ENCODE measurements around the gene VIPR2. TPM values are rescaled to one million over a fixed set of nuclear protein-coding genes. Genes with fewer than 3 reads are reported as not detected.

Gene VIPR2
- total RNA-seq, 1 donor from 2014 or later, result not detected

GRCh38 chr7:159023206-159023605, 121.5 kb downstream of the VIPR2 start:
- ChIA-PET POLR2A (no interaction called here), CTCF (no interaction called here)
- Mint-ChIP-seq H3K4me3 (no peak overlapping the region), H3K9me3 (peaks cover 4% of the 10 kb centered on the region), H3K27me3 (peaks cover 3% of the 10 kb centered on the region), H3K4me1 (no peaks in the 10 kb centered on the region), H3K36me3 (ENCODE audit: low read depth) (no peaks in the 10 kb centered on the region), H3K27ac (no peak overlapping the region)
- no peak for ATAC-seq (ENCODE audit: low read depth)
- no peak for TF ChIP-seq CTCF (IDR thresholded peaks at IDR 0.05)
- no peak for DNase-seq
- intact Hi-C loops (cut with micrococcal nuclease), result no loop called here

GRCh38 chr7:159022238-159022993, 122.3 kb downstream of the VIPR2 start:
- DNase-seq, result no peak
- POLR2A ChIA-PET, result no interaction called here

GRCh38 chr7:159020987-159021386, 123.7 kb downstream of the VIPR2 start:
- Mint-ChIP-seq H3K9me3 (peaks cover 4% of the 10 kb centered on the region), H3K4me3 (no peak overlapping the region), H3K27ac (no peak overlapping the region), H3K4me1 (no peaks in the 10 kb centered on the region), H3K27me3 (no peaks in the 10 kb centered on the region), H3K36me3 (ENCODE audit: low read depth) (no peaks in the 10 kb centered on the region)
- ChIA-PET CTCF (no interaction called here), POLR2A (no interaction called here)
- TF ChIP-seq CTCF (IDR thresholded peaks at IDR 0.05), result no peak
- no peak for ATAC-seq (ENCODE audit: low read depth)
- intact Hi-C loops (cut with micrococcal nuclease), result no loop called here
- DNase-seq, result no peak

More at GRCh38 chr7:159022238-159022993, 122.3 kb downstream of the VIPR2 start:
- H3K9me3 Mint-ChIP-seq, result peaks cover 4% of the 10 kb centered on the region
- intact Hi-C loops (cut with micrococcal nuclease), result no loop called here
- CTCF ChIA-PET, result no interaction called here
- TF ChIP-seq CTCF (IDR thresholded peaks at IDR 0.05), result no peak
- ATAC-seq (ENCODE audit: low read depth), result no peak
- no peak overlapping the region for H3K27ac Mint-ChIP-seq
- no peak overlapping the region for H3K4me3 Mint-ChIP-seq
- no peaks in the 10 kb centered on the region for H3K4me1 Mint-ChIP-seq
- no peaks in the 10 kb centered on the region for H3K36me3 Mint-ChIP-seq (ENCODE audit: low read depth)
- H3K27me3 Mint-ChIP-seq, result no peaks in the 10 kb centered on the region

GRCh38 chr7:159019111-159019510, 125.6 kb downstream of the VIPR2 start:
- no peak for TF ChIP-seq CTCF (IDR thresholded peaks at IDR 0.05)
- POLR2A ChIA-PET, result no interaction called here
- DNase-seq (no peak), ATAC-seq (ENCODE audit: low read depth) (no peak)
- Mint-ChIP-seq H3K9me3 (peaks cover 4% of the 10 kb centered on the region), H3K27me3 (no peaks in the 10 kb centered on the region), H3K27ac (no peak overlapping the region), H3K4me1 (no peaks in the 10 kb centered on the region), H3K4me3 (no peak overlapping the region), H3K36me3 (ENCODE audit: low read depth) (no peaks in the 10 kb centered on the region)
- CTCF ChIA-PET, result no interaction called here
- intact Hi-C loops (cut with micrococcal nuclease), result no loop called here

GRCh38 chr7:159017741-159018140, 126.9 kb downstream of the VIPR2 start:
- no peak overlapping the region for H3K27ac Mint-ChIP-seq
- no peaks in the 10 kb centered on the region for H3K27me3 Mint-ChIP-seq
- no peak for TF ChIP-seq CTCF (IDR thresholded peaks at IDR 0.05)
- ATAC-seq (ENCODE audit: low read depth), result no peak
- no peak overlapping the region for H3K4me3 Mint-ChIP-seq
- ChIA-PET POLR2A (no interaction called here), CTCF (no interaction called here)
- no peak for DNase-seq
- H3K4me1 Mint-ChIP-seq, result no peaks in the 10 kb centered on the region
- intact Hi-C loops (cut with micrococcal nuclease), result no loop called here
- no peaks in the 10 kb centered on the region for H3K36me3 Mint-ChIP-seq (ENCODE audit: low read depth)
- peaks cover 4% of the 10 kb centered on the region for H3K9me3 Mint-ChIP-seq
